ENCODE data around the gene SYCE1L.
"Not testable (repeated sequence)": the region's sequence is repeated elsewhere in the genome, so short reads cannot be mapped to it uniquely, and the experiment has no call there.

The SYCE1L gene, protein sequence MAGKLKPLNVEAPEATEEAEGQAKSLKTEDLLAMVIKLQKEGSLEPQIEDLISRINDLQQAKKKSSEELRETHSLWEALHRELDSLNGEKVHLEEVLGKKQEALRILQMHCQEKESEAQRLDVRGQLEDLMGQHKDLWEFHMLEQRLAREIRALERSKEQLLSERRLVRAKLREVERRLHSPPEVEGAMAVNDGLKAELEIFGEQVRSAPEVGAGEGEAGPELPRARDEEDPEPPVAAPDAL

DNA sequence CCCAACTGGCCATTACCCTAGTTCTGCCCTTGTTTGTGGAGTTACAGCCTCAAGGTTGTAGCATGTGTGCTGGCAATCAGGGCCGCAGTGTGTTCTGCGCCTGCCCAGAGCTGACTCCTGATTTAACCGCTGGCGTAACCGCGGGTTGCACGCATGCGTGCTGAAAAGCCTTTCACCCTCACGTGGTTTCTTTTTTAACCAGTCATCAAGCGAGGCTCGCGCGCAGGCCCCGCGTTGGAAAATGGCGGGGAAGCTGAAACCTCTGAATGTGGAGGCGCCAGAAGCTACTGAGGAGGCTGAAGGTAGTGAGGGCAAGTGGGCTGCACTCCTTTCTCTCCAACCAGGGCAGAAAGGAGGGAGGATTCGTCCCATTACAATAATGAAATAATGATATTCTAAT is at the start of gene SYCE1L:
Gene SYCE1L (plus strand): TSS at position 198 of the 400 bp plus-strand sequence. CDS start 44 bp downstream, at position 242.
- no peak within 1 kb of the TSS for H3K4me3 ChIP-seq (ENCODE audit: low read depth, low read length)
- TF ChIP-seq, protein P1, sequence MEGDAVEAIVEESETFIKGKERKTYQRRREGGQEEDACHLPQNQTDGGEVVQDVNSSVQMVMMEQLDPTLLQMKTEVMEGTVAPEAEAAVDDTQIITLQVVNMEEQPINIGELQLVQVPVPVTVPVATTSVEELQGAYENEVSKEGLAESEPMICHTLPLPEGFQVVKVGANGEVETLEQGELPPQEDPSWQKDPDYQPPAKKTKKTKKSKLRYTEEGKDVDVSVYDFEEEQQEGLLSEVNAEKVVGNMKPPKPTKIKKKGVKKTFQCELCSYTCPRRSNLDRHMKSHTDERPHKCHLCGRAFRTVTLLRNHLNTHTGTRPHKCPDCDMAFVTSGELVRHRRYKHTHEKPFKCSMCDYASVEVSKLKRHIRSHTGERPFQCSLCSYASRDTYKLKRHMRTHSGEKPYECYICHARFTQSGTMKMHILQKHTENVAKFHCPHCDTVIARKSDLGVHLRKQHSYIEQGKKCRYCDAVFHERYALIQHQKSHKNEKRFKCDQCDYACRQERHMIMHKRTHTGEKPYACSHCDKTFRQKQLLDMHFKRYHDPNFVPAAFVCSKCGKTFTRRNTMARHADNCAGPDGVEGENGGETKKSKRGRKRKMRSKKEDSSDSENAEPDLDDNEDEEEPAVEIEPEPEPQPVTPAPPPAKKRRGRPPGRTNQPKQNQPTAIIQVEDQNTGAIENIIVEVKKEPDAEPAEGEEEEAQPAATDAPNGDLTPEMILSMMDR (IDR thresholded peaks at IDR 0.05; ENCODE audit: low read depth, low read length), result no peak

DNA sequence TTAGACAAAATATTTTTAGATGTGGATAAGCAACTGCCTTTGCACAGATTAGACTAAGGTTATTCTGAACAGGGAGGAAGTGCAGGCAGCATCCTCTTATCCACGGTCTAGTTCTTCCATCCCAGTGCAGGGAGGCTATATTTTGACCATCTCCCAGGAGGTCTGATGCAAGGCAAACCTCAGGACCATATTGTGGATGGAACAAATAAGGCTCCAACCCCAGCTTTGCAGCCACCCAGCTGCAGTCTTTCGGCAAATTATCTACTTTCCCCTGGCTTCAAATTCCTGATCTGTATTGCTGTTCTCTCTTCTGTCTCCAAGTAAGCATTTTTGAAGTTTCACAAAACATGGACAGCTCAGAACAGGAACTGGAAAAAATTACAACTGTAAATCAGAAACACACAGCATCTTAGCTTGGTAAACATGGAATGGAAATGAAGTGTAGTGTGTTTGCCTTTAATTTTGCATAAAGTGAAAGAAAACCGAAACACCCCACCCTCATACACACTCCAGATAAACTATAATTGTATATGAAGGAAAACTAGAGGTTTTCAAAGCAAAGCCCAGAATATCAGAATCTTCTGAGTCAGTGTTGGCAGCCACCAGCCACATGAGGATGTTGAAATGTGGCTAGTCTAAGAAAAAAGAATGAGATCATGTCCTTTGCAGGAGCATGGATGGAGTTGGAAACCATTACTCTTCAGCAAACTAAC is 41.7 kb upstream of the SYCE1L start:
- no peak overlapping the region for H3K4me3 ChIP-seq (ENCODE audit: low read depth, low read length)
- TF ChIP-seq, protein P1 (IDR thresholded peaks at IDR 0.05; ENCODE audit: low read depth, low read length), result no peak

DNA sequence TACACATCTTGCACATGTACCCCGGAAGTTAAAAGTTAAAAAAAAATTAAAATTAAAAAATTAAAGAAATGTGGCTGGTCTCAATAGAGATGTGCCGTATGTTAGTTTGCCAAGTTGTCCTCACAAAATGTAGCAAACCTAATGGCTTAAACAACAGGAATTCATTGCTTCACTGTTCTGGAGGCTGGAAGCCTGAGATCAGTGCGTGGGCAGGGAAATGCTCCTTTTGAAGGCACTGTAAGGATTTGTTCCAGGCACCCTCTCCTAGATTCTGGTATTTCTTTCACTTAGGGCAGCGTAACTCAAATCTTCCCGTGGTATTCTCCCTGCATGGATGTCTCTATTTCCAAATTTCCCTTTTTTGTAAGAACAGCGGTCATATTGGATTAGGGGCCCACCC is 40.9 kb upstream of the SYCE1L start:
- H3K4me3 ChIP-seq (ENCODE audit: low read depth, low read length), result no peak overlapping the region
- TF ChIP-seq, protein P1 (IDR thresholded peaks at IDR 0.05; ENCODE audit: low read depth, low read length), result no peak

DNA sequence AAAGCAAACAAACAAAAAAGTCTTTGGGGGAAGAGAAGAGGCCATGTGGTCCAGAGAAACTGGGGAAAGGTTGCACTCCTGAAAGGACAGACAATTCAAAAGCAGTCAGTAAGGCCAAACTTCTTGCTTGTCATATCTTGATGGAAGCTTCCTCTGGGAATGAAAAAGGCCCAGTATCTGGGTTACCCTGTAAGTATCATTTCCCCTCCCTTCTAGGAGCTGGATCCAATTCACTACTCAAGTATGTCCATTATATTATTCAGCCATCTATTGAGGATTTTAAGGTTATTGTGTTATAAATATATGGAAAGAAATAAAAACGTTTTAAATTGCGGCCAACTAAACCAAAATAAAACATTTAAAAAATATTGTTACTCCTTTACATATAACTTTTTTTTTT is 34.2 kb upstream of the SYCE1L start:
- TF ChIP-seq, protein P1 (IDR thresholded peaks at IDR 0.05; ENCODE audit: low read depth, low read length), result no peak
- no peak overlapping the region for H3K4me3 ChIP-seq (ENCODE audit: low read depth, low read length)

DNA sequence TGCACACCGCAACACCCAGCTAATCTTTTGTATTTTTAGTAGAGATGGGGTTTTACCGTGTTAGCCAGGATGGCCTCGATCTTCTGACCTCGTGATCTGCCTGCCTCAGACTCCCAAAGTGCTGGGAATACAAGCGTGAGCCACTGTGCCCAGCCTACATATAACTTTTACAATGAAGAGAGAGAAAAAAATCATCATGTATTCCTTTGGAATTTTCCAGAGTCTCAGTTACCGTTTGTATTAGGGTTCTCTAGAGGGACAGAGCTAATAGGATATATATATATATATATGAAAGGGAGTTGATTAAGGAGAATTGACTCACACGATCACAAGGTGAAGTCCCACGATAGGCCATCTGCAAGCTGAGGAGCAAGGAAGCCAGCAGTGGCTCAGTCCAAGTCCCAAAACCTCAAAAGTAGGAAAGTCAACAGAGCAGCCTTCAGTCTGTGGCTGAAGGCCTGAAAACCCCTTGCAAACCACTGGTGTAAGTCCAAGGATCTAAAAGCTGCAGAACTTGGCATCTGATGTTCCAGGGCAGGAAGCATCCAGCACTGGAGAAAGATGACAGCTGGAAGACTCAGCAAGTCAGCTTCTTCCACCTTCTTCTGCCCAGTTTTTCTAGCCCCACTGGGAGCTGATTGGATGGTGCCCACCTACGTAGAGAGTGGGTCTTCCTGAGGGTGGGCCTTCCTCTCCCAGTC is 33.5 kb upstream of the SYCE1L start:
- H3K4me3 ChIP-seq (ENCODE audit: low read depth, low read length), result not testable (repeated sequence)

DNA sequence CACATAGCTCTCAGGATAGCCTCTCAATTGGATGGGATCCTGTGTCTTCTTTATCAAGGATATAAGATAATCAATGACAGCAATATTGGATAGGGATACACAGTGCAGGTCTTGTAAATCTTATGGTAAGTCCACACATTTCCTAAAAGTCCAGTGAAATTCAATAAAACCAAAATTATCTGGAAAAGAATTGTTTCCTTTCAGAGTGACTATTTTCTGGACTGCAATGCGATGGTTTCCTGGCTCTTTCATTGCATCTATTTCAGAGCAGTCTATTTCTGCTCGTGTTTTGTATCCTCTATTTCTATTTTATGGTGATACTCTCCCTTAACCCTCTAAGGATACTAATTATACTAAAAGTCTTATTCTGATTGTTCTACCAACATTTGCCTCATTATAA is 32.5 kb upstream of the SYCE1L start:
- no peak overlapping the region for H3K4me3 ChIP-seq (ENCODE audit: low read depth, low read length)
- TF ChIP-seq, protein P1 (IDR thresholded peaks at IDR 0.05; ENCODE audit: low read depth, low read length), result no peak

DNA sequence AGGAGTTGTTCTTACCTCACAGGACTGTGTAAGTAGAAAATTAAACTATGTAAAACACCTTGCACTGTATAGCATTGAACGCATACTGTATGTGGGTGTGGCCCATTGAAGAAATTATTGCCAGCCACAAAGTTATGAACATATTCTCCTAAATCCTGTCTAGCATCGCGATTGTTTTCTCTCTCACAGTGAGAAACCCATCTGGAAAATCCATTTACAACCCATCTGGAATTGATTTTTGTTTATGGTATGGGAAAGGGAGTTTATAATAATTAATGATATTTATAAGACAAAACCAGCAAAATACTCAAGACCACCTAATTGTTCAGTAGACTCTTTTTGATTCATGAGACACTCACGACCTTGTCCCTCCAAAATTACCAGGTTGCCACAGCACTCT is 30.3 kb upstream of the SYCE1L start:
- TF ChIP-seq, protein P1 (IDR thresholded peaks at IDR 0.05; ENCODE audit: low read depth, low read length), result no peak

More for the DNA sequence above, 30.3 kb upstream of the SYCE1L start:
- H3K4me3 ChIP-seq (ENCODE audit: low read depth, low read length), result no peak overlapping the region
